OCI-LY7 (cell line): ENCODE measurements around the gene SLC1A3. TPM values are rescaled to one million over a fixed set of nuclear protein-coding genes. Genes with fewer than 3 reads are reported as not detected.

Source experiments
- BruUV-seq: library from RNA; stranded (reverse); fragments of 400-500 nt; replicated peaks from 2 replicates; lab custom pipeline; 2021; lab: Mats Ljungman, UMichigan
- CTCF ChIA-PET: fragments of 300-600 bp; sonication (Branson Sonifier 250); formaldehyde crosslinking; loops from one replicate; lab custom pipeline; 2022; ENCODE audit warnings: antibody characterized with exemption; ENCODE audit not compliant: unreplicated experiment; lab: Charles Lee
- POLR2A ChIA-PET: fragments of 300-600 bp; sonication (Branson Sonifier 250); formaldehyde crosslinking; loops from one replicate; lab custom pipeline; 2022; ENCODE audit warnings: antibody characterized with exemption; lab: Charles Lee
- DNase-seq: peaks from one replicate; pipeline ENCODE4 v3.0.0-alpha.2; 2015; ENCODE audit warnings: low spot score
- H2AFZ ChIP-seq: fragments of 200-600 bp; sonication (generic), shearing (Covaris generic); 2 replicates; pipeline ENCODE4 v1.6.1; 2014; ENCODE audit warnings: mild to moderate bottlenecking, antibody characterized with exemption, low read length, moderate library complexity
- H3K27ac ChIP-seq: fragments of 200-600 bp; sonication (generic); 2 replicates; pipeline ENCODE4 v1.5.1; 2014; ENCODE audit warnings: mixed run types, low read depth, mild to moderate bottlenecking, moderate library complexity, low read length, inconsistent platforms; ENCODE audit not compliant: poor library complexity, severe bottlenecking
- H3K36me3 ChIP-seq: fragments of 200-600 bp; sonication (generic); 2 replicates; pipeline ENCODE4 v1.6.1; 2014; ENCODE audit warnings: mild to moderate bottlenecking, antibody characterized with exemption, low read length, moderate library complexity, mixed read lengths; ENCODE audit not compliant: insufficient read depth
- H3K4me1 ChIP-seq: fragments of 200-600 bp; sonication (generic); 2 replicates; pipeline ENCODE4 v1.5.1; 2014; ENCODE audit warnings: mild to moderate bottlenecking, low read length; ENCODE audit not compliant: insufficient read depth, poor library complexity, severe bottlenecking
- H3K4me2 ChIP-seq: fragments of 200-600 bp; sonication (generic); 2 replicates; pipeline ENCODE4 v1.6.1; 2014; ENCODE audit warnings: mild to moderate bottlenecking, low read length
- H3K4me3 ChIP-seq: fragments of 200-600 bp; sonication (generic); 2 replicates; pipeline ENCODE4 v1.5.1; 2014; ENCODE audit warnings: mild to moderate bottlenecking, low read depth, low read length; ENCODE audit not compliant: poor library complexity, severe bottlenecking
- H3K79me2 ChIP-seq: fragments of 200-600 bp; sonication (generic); 2 replicates; pipeline ENCODE4 v1.6.1; 2016; ENCODE audit warnings: low read depth, mild to moderate bottlenecking, low read length, moderate library complexity, mixed read lengths; ENCODE audit not compliant: insufficient read depth
- H3K9me2 ChIP-seq: fragments of 200-600 bp; sonication (generic); 2 replicates; pipeline ENCODE4 v1.6.1; 2016; ENCODE audit warnings: mild to moderate bottlenecking, low read length, mixed read lengths; ENCODE audit not compliant: insufficient read depth
- H3K9me3 ChIP-seq: fragments of 200-600 bp; sonication (generic); 2 replicates; pipeline ENCODE4 v1.6.1; 2014; ENCODE audit warnings: mild to moderate bottlenecking, mixed run types, low read length, mixed read lengths
- H4K20me1 ChIP-seq: fragments of 200-600 bp; sonication (generic); 2 replicates; pipeline ENCODE4 v1.6.1; 2014; ENCODE audit warnings: mild to moderate bottlenecking, antibody characterized with exemption, low read length, moderate library complexity, mixed read lengths; ENCODE audit not compliant: insufficient read depth
- CTCF ChIP-seq: fragments of 200-600 bp; sonication (generic); conservative IDR thresholded peaks from 2 replicates; pipeline ENCODE4 v1.5.1; 2014; ENCODE audit warnings: mild to moderate bottlenecking, antibody characterized with exemption, low read length, moderate library complexity, mixed read lengths
- EZH2phosphoT487 ChIP-seq: fragments of 200-600 bp; sonication (generic); IDR thresholded peaks from 2 replicates; pipeline ENCODE4 v1.6.1; 2018; ENCODE audit warnings: low read depth, borderline replicate concordance, mild to moderate bottlenecking, mixed run types, antibody characterized with exemption, low read length, moderate library complexity, mixed read lengths
- intact Hi-C: fragments of 100-400 bp; cut with micrococcal nuclease; formaldehyde crosslinking; loops from one replicate; pipeline ENCODE4 v1.10.0; 2022; ENCODE audit not compliant: unreplicated experiment
- total RNA-seq, 2 experiments: library from RNA; depleted of rRNA in 1 of 2; stranded (reverse); fragments of >200 nt in 1 of 2; shearing (Covaris generic) in 1 of 2; gene quantifications; 2 replicates each; pipeline ENCODE4 v1.2.3, GENCODE V29; 2014 to 2022

Gene SLC1A3
- total RNA-seq, 2 experiments from 2014 or later: not detected

DNA sequence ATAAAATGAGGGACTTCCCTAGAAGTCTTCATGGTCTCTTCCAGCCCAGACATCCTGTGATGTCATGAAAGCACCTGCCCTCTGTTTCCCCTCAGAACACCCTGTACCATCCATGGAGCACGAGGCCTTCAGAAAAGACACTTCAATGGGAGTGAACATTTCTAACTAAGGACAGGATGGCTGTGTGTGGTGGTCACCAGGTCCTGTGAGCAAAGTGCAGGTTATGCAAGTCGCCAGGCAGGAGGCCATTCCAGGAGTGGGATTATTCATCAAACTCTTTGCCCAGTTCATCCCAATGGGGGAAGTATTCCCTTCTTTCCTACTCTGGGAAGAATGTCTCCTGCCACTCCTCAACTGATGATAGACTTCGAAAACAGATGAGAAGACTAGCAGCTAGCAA is 80.5 kb downstream of the SLC1A3 start:
- CTCF ChIA-PET: no interaction called here
- intact Hi-C loops: no loop called here
- BruUV-seq: no TSS peak

GRCh38 chr5:36688722-36689121 is 82.3 kb downstream of the SLC1A3 start:
- Histone ChIP-seq H3K4me1 (peaks cover 11% of the 10 kb centered on the region), H3K9me2 (no peaks in the 10 kb centered on the region), H3K27ac (no peak overlapping the region), H3K79me2 (no peaks in the 10 kb centered on the region), H3K9me3 (no peaks in the 10 kb centered on the region), H2AFZ (no peak overlapping the region), H3K36me3 (no peaks in the 10 kb centered on the region), H4K20me1 (no peaks in the 10 kb centered on the region), H3K4me3 (no peak overlapping the region), H3K4me2 (no peak overlapping the region)
- CTCF ChIA-PET: no interaction called here
- TF ChIP-seq CTCF (peak; percentile 79), EZH2phosphoT487 (no peak)
- intact Hi-C loops: no loop called here
- no TSS peak for BruUV-seq
- POLR2A ChIA-PET: no interaction called here
- peak; percentile 41 for DNase-seq

More for the DNA sequence above, 80.5 kb downstream of the SLC1A3 start:
- Histone ChIP-seq H4K20me1 (no peaks in the 10 kb centered on the region), H3K27ac (no peak overlapping the region), H3K4me2 (no peak overlapping the region), H2AFZ (no peak overlapping the region), H3K79me2 (no peaks in the 10 kb centered on the region), H3K4me3 (no peak overlapping the region), H3K9me3 (no peaks in the 10 kb centered on the region), H3K9me2 (no peaks in the 10 kb centered on the region), H3K4me1 (peaks cover 11% of the 10 kb centered on the region), H3K36me3 (no peaks in the 10 kb centered on the region)
- DNase-seq: no peak
- TF ChIP-seq CTCF: no peak
- no peak for TF ChIP-seq EZH2phosphoT487
- POLR2A ChIA-PET: no interaction called here

DNA sequence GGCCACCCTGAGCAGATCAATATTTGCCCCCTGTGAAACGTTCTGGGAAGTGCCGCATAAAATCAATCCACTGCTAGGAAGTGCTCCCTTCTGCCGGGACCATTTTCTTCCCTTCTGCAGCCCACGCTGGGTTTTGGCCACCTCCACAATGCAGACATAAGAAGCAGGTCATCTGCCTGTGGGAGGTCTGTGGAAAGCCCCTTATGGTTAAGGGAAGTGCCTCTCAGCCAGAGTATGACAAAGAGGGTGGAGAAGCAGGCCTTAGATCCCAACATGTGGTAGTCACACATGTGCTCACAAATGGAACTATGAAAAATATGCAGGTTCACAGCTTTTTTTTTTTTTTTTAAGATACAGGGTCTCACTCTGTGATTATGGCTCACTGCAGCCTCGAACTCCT is 82.8 kb downstream of the SLC1A3 start:
- TF ChIP-seq CTCF (no peak), EZH2phosphoT487 (no peak)
- ChIA-PET POLR2A (no interaction called here), CTCF (no interaction called here)
- Histone ChIP-seq H3K9me2 (no peaks in the 10 kb centered on the region), H3K9me3 (no peaks in the 10 kb centered on the region), H3K36me3 (no peaks in the 10 kb centered on the region), H3K27ac (no peak overlapping the region), H3K4me3 (no peak overlapping the region), H4K20me1 (no peaks in the 10 kb centered on the region), H3K4me1 (peaks cover 11% of the 10 kb centered on the region), H3K79me2 (no peaks in the 10 kb centered on the region), H2AFZ (no peak overlapping the region), H3K4me2 (no peak overlapping the region)
- no TSS peak for BruUV-seq
- intact Hi-C loops: no loop called here
- no peak for DNase-seq
